GM18868 (cell line): Measurements from ENCODE around the gene PEX5L.
"Not testable (repeated sequence)": the region's sequence is repeated elsewhere in the genome, so short reads cannot be mapped to it uniquely, and the experiment has no call there.

Experiments used
- ATAC-seq: cut with Tn5 transposase; IDR thresholded peaks from one replicate; pipeline ENCODE4 v1.9.1; 2021; ENCODE audit warnings: mild to moderate bottlenecking, moderate library complexity; ENCODE audit not compliant: unreplicated experiment

The PEX5L gene

GRCh38 chr3:179794355-179794754, 242.4 kb downstream of the PEX5L start:
- no peak for ATAC-seq

GRCh38 chr3:179791793-179792192, 244.9 kb downstream of the PEX5L start:
- ATAC-seq, result no peak

GRCh38 chr3:179788996-179789395, 247.7 kb downstream of the PEX5L start:
- no peak for ATAC-seq

GRCh38 chr3:179782841-179783240, 253.9 kb downstream of the PEX5L start:
- not testable (repeated sequence) for ATAC-seq

GRCh38 chr3:179775416-179776122, 261.2 kb downstream of the PEX5L start:
- no peak for ATAC-seq

- ATAC-seq, result no peak
Measured at GRCh38 chr3:179772297-179772696, 264.4 kb downstream of the PEX5L start.

GRCh38 chr3:179771797-179772196, 264.9 kb downstream of the PEX5L start:
- no peak for ATAC-seq

- ATAC-seq, result peak; percentile 50
Measured at GRCh38 chr3:179769411-179770247, 267.1 kb downstream of the PEX5L start.

GRCh38 chr3:179768080-179768479, 268.7 kb downstream of the PEX5L start:
- no peak for ATAC-seq

- no peak for ATAC-seq
Measured at GRCh38 chr3:179766416-179767133, 270.2 kb downstream of the PEX5L start.

- no peak for ATAC-seq
Measured at GRCh38 chr3:179765396-179765795, 271.3 kb downstream of the PEX5L start.

- no peak for ATAC-seq
Measured at GRCh38 chr3:179760944-179761343, 275.8 kb downstream of the PEX5L start.

- peak; percentile 85 for ATAC-seq
Measured at GRCh38 chr3:179750720-179751328, 285.9 kb downstream of the PEX5L start.

- ATAC-seq, result no peak
Measured at GRCh38 chr3:179745716-179746115, 291.0 kb downstream of the PEX5L start.

GRCh38 chr3:179745079-179745478, 291.7 kb downstream of the PEX5L start:
- ATAC-seq, result no peak
